ENCODE data around the gene GHRH.

DNA sequence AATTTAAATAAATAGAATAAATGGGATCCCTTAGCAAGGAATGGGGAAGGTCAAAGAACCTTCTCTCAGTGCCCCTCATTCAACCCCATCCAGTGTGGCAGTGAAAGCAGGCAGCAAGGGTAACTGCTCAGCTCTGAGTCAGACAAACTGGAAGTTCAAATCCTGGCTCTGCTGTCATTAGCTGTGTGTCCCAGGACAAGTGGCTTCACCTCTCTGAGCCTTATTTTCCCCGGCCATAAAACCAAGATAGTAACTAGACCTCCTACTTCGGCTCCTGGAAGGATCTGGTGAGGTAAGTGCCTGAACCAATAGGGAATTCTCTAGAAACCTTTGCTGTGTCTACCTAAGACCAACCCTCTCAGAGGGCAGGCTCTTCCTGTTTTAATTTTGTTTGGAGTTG is 4.1 kb downstream of the GHRH start:
- TF ChIP-seq TAF1 (conservative IDR thresholded peaks at IDR 0.05) (no peak), FOXA1 (IDR thresholded peaks at IDR 0.05) (no peak)
- TF ChIP-seq, protein P1, sequence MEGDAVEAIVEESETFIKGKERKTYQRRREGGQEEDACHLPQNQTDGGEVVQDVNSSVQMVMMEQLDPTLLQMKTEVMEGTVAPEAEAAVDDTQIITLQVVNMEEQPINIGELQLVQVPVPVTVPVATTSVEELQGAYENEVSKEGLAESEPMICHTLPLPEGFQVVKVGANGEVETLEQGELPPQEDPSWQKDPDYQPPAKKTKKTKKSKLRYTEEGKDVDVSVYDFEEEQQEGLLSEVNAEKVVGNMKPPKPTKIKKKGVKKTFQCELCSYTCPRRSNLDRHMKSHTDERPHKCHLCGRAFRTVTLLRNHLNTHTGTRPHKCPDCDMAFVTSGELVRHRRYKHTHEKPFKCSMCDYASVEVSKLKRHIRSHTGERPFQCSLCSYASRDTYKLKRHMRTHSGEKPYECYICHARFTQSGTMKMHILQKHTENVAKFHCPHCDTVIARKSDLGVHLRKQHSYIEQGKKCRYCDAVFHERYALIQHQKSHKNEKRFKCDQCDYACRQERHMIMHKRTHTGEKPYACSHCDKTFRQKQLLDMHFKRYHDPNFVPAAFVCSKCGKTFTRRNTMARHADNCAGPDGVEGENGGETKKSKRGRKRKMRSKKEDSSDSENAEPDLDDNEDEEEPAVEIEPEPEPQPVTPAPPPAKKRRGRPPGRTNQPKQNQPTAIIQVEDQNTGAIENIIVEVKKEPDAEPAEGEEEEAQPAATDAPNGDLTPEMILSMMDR (IDR thresholded peaks at IDR 0.05; ENCODE audit: low read depth, low read length, missing input control) = no peak
- TF ChIP-seq, protein P2, sequence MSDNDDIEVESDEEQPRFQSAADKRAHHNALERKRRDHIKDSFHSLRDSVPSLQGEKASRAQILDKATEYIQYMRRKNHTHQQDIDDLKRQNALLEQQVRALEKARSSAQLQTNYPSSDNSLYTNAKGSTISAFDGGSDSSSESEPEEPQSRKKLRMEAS (IDR thresholded peaks at IDR 0.05) = no peak
- TF ChIP-seq, protein P3, sequence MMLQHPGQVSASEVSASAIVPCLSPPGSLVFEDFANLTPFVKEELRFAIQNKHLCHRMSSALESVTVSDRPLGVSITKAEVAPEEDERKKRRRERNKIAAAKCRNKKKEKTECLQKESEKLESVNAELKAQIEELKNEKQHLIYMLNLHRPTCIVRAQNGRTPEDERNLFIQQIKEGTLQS (IDR thresholded peaks at IDR 0.05) = no peak
- TF ChIP-seq, protein P4, sequence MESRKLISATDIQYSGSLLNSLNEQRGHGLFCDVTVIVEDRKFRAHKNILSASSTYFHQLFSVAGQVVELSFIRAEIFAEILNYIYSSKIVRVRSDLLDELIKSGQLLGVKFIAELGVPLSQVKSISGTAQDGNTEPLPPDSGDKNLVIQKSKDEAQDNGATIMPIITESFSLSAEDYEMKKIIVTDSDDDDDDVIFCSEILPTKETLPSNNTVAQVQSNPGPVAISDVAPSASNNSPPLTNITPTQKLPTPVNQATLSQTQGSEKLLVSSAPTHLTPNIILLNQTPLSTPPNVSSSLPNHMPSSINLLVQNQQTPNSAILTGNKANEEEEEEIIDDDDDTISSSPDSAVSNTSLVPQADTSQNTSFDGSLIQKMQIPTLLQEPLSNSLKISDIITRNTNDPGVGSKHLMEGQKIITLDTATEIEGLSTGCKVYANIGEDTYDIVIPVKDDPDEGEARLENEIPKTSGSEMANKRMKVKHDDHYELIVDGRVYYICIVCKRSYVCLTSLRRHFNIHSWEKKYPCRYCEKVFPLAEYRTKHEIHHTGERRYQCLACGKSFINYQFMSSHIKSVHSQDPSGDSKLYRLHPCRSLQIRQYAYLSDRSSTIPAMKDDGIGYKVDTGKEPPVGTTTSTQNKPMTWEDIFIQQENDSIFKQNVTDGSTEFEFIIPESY (IDR thresholded peaks at IDR 0.05) = no peak
- TF ChIP-seq, protein P5, sequence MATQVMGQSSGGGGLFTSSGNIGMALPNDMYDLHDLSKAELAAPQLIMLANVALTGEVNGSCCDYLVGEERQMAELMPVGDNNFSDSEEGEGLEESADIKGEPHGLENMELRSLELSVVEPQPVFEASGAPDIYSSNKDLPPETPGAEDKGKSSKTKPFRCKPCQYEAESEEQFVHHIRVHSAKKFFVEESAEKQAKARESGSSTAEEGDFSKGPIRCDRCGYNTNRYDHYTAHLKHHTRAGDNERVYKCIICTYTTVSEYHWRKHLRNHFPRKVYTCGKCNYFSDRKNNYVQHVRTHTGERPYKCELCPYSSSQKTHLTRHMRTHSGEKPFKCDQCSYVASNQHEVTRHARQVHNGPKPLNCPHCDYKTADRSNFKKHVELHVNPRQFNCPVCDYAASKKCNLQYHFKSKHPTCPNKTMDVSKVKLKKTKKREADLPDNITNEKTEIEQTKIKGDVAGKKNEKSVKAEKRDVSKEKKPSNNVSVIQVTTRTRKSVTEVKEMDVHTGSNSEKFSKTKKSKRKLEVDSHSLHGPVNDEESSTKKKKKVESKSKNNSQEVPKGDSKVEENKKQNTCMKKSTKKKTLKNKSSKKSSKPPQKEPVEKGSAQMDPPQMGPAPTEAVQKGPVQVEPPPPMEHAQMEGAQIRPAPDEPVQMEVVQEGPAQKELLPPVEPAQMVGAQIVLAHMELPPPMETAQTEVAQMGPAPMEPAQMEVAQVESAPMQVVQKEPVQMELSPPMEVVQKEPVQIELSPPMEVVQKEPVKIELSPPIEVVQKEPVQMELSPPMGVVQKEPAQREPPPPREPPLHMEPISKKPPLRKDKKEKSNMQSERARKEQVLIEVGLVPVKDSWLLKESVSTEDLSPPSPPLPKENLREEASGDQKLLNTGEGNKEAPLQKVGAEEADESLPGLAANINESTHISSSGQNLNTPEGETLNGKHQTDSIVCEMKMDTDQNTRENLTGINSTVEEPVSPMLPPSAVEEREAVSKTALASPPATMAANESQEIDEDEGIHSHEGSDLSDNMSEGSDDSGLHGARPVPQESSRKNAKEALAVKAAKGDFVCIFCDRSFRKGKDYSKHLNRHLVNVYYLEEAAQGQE (IDR thresholded peaks at IDR 0.05) = no peak

Data from liver (tissue), 3 donors.